T-cell (primary cell): Measurements from ENCODE around the gene PODXL2. TPM values are rescaled to one million over a fixed set of nuclear protein-coding genes. Genes with fewer than 3 reads are reported as not detected.

ENCODE experiments used
- ATAC-seq, 4 experiments: fragments of 200-7000 bp in 3 of 4; fragments of 150-1000 bp in 1 of 4; cut with Tn5 transposase; replicated peaks in 1 of 4; 1 replicate in 3 of 4; 2 replicates in 1 of 4; pipeline ENCODE4 v1.10.0; 2021; ENCODE audit warnings: moderate library complexity in 3 of 4, mild to moderate bottlenecking in 2 of 4, moderate number of reproducible peaks in 1 of 4
- CTCF ChIA-PET, 2 donors: fragments of 300-600 bp; sonication (Branson Sonifier 250); formaldehyde crosslinking; loops; one replicate each; lab custom pipeline; 2022; ENCODE audit warnings: antibody characterized with exemption in 2 of 2; lab: Charles Lee
- POLR2A ChIA-PET, 2 donors: fragments of 300-600 bp; sonication (Branson Sonifier 250); formaldehyde crosslinking; loops; one replicate each; lab custom pipeline; 2022; ENCODE audit warnings: antibody characterized with exemption in 2 of 2; lab: Charles Lee
- DNase-seq, 35 experiments: peaks; one replicate each; pipeline versions ENCODE4 v3.0.0 to v3.0.0-alpha.2; 2013 to 2023
- H3K27ac ChIP-seq: one replicate; pipeline ENCODE4 v1.5.1; 2013; ENCODE audit warnings: low read length
- H3K27me3 ChIP-seq, 2 experiments: replicated peaks in 1 of 2; 1 replicate in 1 of 2; 2 replicates in 1 of 2; pipeline versions ENCODE4 v1.6.1 to v1.7.0; 2013; ENCODE audit warnings: low read length in 1 of 2, mixed read lengths in 1 of 2; ENCODE audit not compliant: control insufficient read depth in 2 of 2, insufficient read depth in 2 of 2; ENCODE audit errors: extremely low read depth in 1 of 2
- H3K36me3 ChIP-seq, 2 donors: 1 replicate in 1 of 2; 2 replicates in 1 of 2; pipeline versions ENCODE4 v1.6.1 to v1.7.0; 2013; ENCODE audit warnings: low read length in 1 of 2; ENCODE audit not compliant: control insufficient read depth in 2 of 2, insufficient read depth in 1 of 2; ENCODE audit errors: extremely low read depth in 1 of 2
- H3K4me1 ChIP-seq, 2 experiments: 1 replicate in 1 of 2; 2 replicates in 1 of 2; pipeline versions ENCODE4 v1.6.1 to v1.7.0; 2013; ENCODE audit warnings: low read length in 2 of 2, mixed read lengths in 1 of 2; ENCODE audit not compliant: insufficient read depth in 2 of 2, control insufficient read depth in 1 of 2; ENCODE audit errors: extremely low read depth in 1 of 2
- H3K4me3 ChIP-seq, 2 donors: 1 replicate in 1 of 2; 2 replicates in 1 of 2; pipeline versions ENCODE4 v1.5.1 to v1.7.0; 2013; ENCODE audit warnings: mild to moderate bottlenecking in 2 of 2, low read length in 1 of 2, moderate library complexity in 1 of 2; ENCODE audit not compliant: control insufficient read depth in 1 of 2; ENCODE audit errors: extremely low read depth in 1 of 2
- H3K9me3 ChIP-seq: 2 replicates; pipeline ENCODE4 v1.7.0; 2013
- H3K27ac Mint-ChIP-seq, 2 donors: one replicate each; pipeline ENCODE4 v1.8.0; 2020 to 2021; ENCODE audit warnings: mild to moderate bottlenecking in 2 of 2, mixed read lengths in 2 of 2
- H3K27me3 Mint-ChIP-seq, 2 donors: one replicate each; pipeline ENCODE4 v1.8.0; 2021 to 2022; ENCODE audit warnings: mixed read lengths in 2 of 2
- H3K36me3 Mint-ChIP-seq: one replicate; pipeline ENCODE4 v1.8.0; 2021; ENCODE audit warnings: mixed read lengths
- H3K4me1 Mint-ChIP-seq, 3 donors: one replicate each; pipeline ENCODE4 v1.8.0; 2020 to 2022; ENCODE audit warnings: mixed read lengths in 3 of 3, mild to moderate bottlenecking in 1 of 3
- H3K4me3 Mint-ChIP-seq, 3 donors: one replicate each; pipeline ENCODE4 v1.8.0; 2020 to 2022; ENCODE audit warnings: mild to moderate bottlenecking in 3 of 3, mixed read lengths in 3 of 3, moderate library complexity in 3 of 3
- H3K9me3 Mint-ChIP-seq, 3 donors: one replicate each; pipeline ENCODE4 v1.8.0; 2020 to 2022; ENCODE audit warnings: mixed read lengths in 3 of 3
- WGBS: methylation state at CpG from one replicate; pipeline ENCODE4 v1.1.5; 2013; ENCODE audit warnings: missing lambda C conversion rate; ENCODE audit not compliant: insufficient coverage; 5-methylcytosine and 5-hydroxymethylcytosine counted together
- total RNA-seq, 35 experiments: library from RNA in 6 of 35; stranded (reverse) in 6 of 35; fragments of 120-200 nt in 1 of 35; gene quantifications; one replicate each; pipeline versions ENCODE4 v1.2.1 to v1.2.4 and lab custom pipeline; 2013 to 2026

Gene PODXL2
- total RNA-seq, 5 donors from 2014 or later (not counting 1 experiment from before 2014, with no cell fraction given) = 2.0 to 4.7 (median 4.2) TPM

DNA sequence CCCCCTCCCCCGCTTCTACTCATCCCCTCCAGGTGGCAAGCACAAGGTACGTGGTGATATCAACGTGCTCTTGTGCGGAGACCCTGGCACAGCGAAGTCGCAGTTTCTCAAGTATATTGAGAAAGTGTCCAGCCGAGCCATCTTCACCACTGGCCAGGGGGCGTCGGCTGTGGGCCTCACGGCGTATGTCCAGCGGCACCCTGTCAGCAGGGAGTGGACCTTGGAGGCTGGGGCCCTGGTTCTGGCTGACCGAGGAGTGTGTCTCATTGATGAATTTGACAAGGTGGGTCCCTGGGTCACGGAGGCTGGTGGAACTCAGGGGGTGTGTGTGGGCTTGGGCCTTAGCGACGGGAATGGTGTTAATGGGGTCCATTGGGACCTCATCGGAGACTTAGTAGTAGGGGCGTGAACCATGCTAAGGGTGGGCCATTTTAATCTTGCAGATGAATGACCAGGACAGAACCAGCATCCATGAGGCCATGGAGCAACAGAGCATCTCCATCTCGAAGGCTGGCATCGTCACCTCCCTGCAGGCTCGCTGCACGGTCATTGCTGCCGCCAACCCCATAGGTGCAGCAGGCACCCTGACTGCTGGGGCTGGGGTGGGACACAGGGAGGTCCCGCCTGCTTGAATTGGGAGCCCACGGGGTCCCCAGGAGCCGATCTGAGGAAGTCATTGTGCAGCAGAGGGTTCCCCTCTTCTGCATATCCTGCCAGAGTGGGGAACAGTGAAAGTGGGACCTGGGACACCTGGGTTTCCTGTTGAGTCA is 12.0 kb upstream of the PODXL2 start:
- Histone ChIP-seq H3K27ac (no peak overlapping the region), H3K27me3 (no peaks in the 10 kb centered on the region), H3K9me3 (no peaks in the 10 kb centered on the region), H3K4me3 (no peak overlapping the region), H3K36me3 (peaks cover 16 to 19% of the 10 kb centered on the region in 2 donors), H3K4me1 (no peaks in the 10 kb centered on the region)
- peaks cover 56% of the 10 kb centered on the region for H3K36me3 Mint-ChIP-seq
- H3K4me1 Mint-ChIP-seq = no peaks in the 10 kb centered on the region
- CTCF ChIA-PET = no interaction called here
- H3K9me3 Mint-ChIP-seq = no peaks in the 10 kb centered on the region
- WGBS = 97% methylated on average over 24 of the region's 26 CpGs
- ATAC-seq (no peak), DNase-seq (no peak)
- H3K4me3 Mint-ChIP-seq = no peak overlapping the region
- no peak overlapping the region for H3K27ac Mint-ChIP-seq
- POLR2A ChIA-PET = no interaction called here
- H3K27me3 Mint-ChIP-seq = no peaks in the 10 kb centered on the region

DNA sequence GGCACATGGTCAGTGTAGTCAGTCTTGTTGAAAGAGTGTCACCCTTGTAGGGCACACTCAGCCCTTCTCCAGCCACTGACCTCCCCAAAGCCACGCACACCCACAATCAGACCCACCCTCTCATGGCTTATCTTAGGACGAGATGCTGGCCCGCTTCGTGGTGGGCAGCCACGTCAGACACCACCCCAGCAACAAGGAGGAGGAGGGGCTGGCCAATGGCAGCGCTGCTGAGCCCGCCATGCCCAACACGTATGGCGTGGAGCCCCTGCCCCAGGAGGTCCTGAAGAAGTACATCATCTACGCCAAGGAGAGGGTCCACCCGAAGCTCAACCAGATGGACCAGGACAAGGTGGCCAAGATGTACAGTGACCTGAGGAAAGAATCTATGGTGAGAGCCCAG is 10.1 kb upstream of the PODXL2 start:
- Mint-ChIP-seq H3K4me1 (no peaks in the 10 kb centered on the region), H3K27me3 (no peaks in the 10 kb centered on the region), H3K36me3 (peaks cover 57% of the 10 kb centered on the region), H3K4me3 (no peak overlapping the region), H3K9me3 (no peaks in the 10 kb centered on the region), H3K27ac (no peak overlapping the region)
- WGBS = 96% methylated on average over 10 of the region's 11 CpGs
- POLR2A ChIA-PET = no interaction called here
- no peaks in the 10 kb centered on the region for H3K4me1 ChIP-seq
- no peaks in the 10 kb centered on the region for H3K27me3 ChIP-seq
- CTCF ChIA-PET = no interaction called here
- H3K27ac ChIP-seq = no peak overlapping the region
- no peak for ATAC-seq
- no peaks in the 10 kb centered on the region for H3K9me3 ChIP-seq
- no peak for DNase-seq
- no peak overlapping the region for H3K4me3 ChIP-seq
- H3K36me3 ChIP-seq = peaks cover 16 to 18% of the 10 kb centered on the region in 2 donors

DNA sequence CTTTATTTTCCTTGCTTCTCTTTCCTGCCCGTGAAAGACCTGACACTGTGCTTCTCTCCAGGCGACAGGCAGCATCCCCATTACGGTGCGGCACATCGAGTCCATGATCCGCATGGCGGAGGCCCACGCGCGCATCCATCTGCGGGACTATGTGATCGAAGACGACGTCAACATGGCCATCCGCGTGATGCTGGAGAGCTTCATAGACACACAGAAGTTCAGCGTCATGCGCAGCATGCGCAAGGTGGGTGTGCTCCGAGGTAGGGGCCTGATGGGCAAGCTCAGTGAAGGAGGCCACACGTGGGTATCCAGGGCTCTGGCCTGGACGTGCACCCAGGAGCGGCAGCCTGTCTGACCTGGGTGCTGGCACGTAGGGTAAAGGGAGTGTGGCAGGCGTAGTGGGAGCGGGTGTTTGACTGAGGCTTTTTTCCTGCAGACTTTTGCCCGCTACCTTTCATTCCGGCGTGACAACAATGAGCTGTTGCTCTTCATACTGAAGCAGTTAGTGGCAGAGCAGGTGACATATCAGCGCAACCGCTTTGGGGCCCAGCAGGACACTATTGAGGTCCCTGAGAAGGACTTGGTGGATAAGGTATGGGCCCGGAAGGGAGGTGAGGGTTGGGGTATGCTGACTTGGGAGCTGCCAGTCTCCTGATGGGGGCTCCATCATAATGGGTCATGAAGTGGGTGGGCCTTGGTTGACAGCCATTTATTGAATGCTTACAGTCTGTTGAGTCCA is 8.2 kb upstream of the PODXL2 start:
- Histone ChIP-seq H3K4me3 (no peak overlapping the region), H3K36me3 (peaks cover 16 to 18% of the 10 kb centered on the region in 2 donors), H3K27ac (no peak overlapping the region), H3K9me3 (no peaks in the 10 kb centered on the region), H3K4me1 (no peaks in the 10 kb centered on the region), H3K27me3 (no peaks in the 10 kb centered on the region)
- H3K4me1 Mint-ChIP-seq = no peaks in the 10 kb centered on the region
- ChIA-PET CTCF (interaction anchor here in 1 of 2 donors (0.9 kb wide), 1 partner anchor 35 kb away, joined by 3 read pairs; no protein-coding TSS in a partner anchor), POLR2A (no interaction called here)
- 99% methylated on average over 29 of the region's 32 CpGs for WGBS
- no peak overlapping the region for H3K27ac Mint-ChIP-seq
- no peaks in the 10 kb centered on the region for H3K9me3 Mint-ChIP-seq
- no peak overlapping the region for H3K4me3 Mint-ChIP-seq
- ATAC-seq (no peak), DNase-seq (no peak)
- H3K36me3 Mint-ChIP-seq = peaks cover 48% of the 10 kb centered on the region
- no peaks in the 10 kb centered on the region for H3K27me3 Mint-ChIP-seq

DNA sequence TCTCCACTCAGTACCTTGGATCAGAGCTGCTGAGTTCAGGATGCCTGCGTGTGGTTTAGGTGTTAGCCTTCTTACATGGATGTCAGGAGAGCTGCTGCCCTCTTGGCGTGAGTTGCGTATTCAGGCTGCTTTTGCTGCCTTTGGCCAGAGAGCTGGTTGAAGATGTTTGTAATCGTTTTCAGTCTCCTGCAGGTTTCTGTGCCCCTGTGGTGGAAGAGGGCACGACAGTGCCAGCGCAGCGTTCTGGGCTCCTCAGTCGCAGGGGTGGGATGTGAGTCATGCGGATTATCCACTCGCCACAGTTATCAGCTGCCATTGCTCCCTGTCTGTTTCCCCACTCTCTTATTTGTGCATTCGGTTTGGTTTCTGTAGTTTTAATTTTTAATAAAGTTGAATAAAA is 7.0 kb upstream of the PODXL2 start:
- Histone ChIP-seq H3K27ac (no peak overlapping the region), H3K4me3 (no peak overlapping the region), H3K4me1 (peaks cover 0 to 9% of the 10 kb centered on the region in 2 experiments), H3K27me3 (no peaks in the 10 kb centered on the region), H3K9me3 (no peaks in the 10 kb centered on the region), H3K36me3 (peaks cover 16 to 17% of the 10 kb centered on the region in 2 donors)
- Mint-ChIP-seq H3K27ac (no peak overlapping the region), H3K27me3 (no peaks in the 10 kb centered on the region), H3K4me1 (peaks cover 6 to 12% (median 9%) of the 10 kb centered on the region in 3 donors), H3K4me3 (no peak overlapping the region), H3K36me3 (peaks cover 40% of the 10 kb centered on the region), H3K9me3 (no peaks in the 10 kb centered on the region)
- 90% methylated on average over 5 of the region's 11 CpGs for WGBS
- POLR2A ChIA-PET = no interaction called here
- no peak for DNase-seq
- CTCF ChIA-PET = no interaction called here
- no peak for ATAC-seq

DNA sequence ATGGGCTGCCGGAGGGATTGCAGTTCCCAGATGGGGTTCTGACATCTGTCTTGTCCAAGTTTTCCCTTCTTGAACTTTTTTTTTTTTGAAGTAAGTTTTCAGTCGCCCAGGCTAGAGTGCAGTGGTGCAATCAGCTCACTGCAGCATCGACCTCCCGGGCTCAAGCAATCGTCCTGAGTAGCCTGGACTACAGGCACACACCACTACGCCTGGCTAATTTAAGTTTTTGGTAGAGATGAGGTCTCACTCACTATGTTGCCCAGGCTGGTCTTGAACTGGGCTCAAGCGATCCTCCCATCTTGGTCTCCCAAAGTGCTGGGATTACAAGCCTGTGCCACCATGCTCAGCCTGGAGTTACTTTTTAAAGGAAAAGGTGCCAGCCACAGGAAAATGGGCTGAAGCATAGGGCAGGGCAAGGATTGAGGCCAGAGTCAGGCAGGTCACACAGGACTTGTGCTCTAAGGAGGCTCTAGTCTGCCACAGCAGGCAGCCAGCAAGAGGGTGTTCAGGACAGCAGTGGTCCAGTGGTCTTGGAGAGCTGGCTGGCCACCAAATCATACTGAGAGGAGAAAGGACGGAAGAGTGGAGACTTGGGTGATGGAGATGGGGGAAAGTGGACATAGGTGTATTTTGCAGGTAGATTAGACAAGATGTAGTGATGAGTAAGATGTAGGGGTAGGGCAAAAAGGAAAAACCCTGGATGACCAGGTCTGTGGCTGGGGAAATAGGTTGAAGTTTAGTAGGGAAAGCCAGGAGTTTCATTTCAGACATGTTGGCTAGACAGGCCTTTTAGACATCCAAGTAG is 6.0 kb upstream of the PODXL2 start:
- no peak overlapping the region for H3K27ac ChIP-seq
- no peaks in the 10 kb centered on the region for H3K27me3 ChIP-seq
- H3K9me3 ChIP-seq = no peaks in the 10 kb centered on the region
- peaks cover 11 to 16% of the 10 kb centered on the region in 2 donors for H3K36me3 ChIP-seq
- Mint-ChIP-seq H3K4me1 (peaks cover 6 to 16% (median 15%) of the 10 kb centered on the region in 3 donors), H3K27me3 (peaks cover 0 to 2% of the 10 kb centered on the region in 2 donors), H3K27ac (no peak overlapping the region), H3K36me3 (peaks cover 34% of the 10 kb centered on the region), H3K4me3 (no peak overlapping the region), H3K9me3 (no peaks in the 10 kb centered on the region)
- H3K4me3 ChIP-seq = no peak overlapping the region
- ATAC-seq (no peak), DNase-seq (no peak)
- POLR2A ChIA-PET = no interaction called here
- over 99% methylated on average over 8 of the region's 8 CpGs for WGBS
- H3K4me1 ChIP-seq = peaks cover 0 to 10% of the 10 kb centered on the region in 2 experiments
- CTCF ChIA-PET = no interaction called here

DNA sequence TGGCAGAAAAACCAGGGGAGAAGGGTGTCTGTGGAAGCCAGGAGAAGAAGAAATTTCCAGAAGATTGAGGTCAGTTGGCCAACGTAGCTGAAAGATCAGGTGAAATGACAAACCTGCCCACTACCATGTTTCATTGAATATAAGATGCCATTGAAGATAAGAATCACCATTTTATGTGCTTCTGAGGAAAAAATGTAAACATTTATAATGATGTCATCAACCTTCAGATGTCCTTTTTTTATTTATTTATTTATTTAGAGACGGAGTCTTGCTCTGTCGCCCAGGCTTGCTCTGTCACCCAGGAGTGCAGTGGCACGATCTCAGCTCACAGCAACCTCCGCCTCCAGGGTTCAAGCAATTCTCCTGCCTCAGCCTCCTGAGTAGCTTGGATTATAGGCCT is 4.9 kb upstream of the PODXL2 start:
- H3K27ac ChIP-seq = no peak overlapping the region
- H3K27me3 Mint-ChIP-seq = peaks cover 0 to 5% of the 10 kb centered on the region in 2 donors
- H3K4me1 ChIP-seq = peaks cover 0 to 13% of the 10 kb centered on the region in 2 experiments
- H3K4me1 Mint-ChIP-seq = peaks cover 6 to 20% (median 19%) of the 10 kb centered on the region in 3 donors
- no peaks in the 10 kb centered on the region for H3K9me3 Mint-ChIP-seq
- H3K9me3 ChIP-seq = no peaks in the 10 kb centered on the region
- H3K27ac Mint-ChIP-seq = no peak overlapping the region
- WGBS = 100% methylated on average over 1 of the region's 5 CpGs
- H3K27me3 ChIP-seq = peaks cover 0 to 2% of the 10 kb centered on the region in 2 experiments
- ATAC-seq (no peak), DNase-seq (no peak)
- no peak overlapping the region for H3K4me3 Mint-ChIP-seq
- ChIA-PET CTCF (no interaction called here), POLR2A (interaction anchor here in 1 of 2 donors (0.6 kb wide), 1 partner anchor 432 kb away, joined by 3 read pairs; no protein-coding TSS in a partner anchor)
- H3K36me3 Mint-ChIP-seq = peaks cover 23% of the 10 kb centered on the region
- peaks cover 11 to 13% of the 10 kb centered on the region in 2 donors for H3K36me3 ChIP-seq
- H3K4me3 ChIP-seq = no peak overlapping the region
